Hepatocyte (in vitro differentiated cells): ENCODE measurements around the gene OR6B3. TPM values are rescaled to one million over a fixed set of nuclear protein-coding genes. Genes with fewer than 3 reads are reported as not detected.

Experiments used
- DNase-seq: peaks from one replicate; pipeline ENCODE4 v3.0.0-alpha.2; 2016; ENCODE audit warnings: low spot score
- H2AFZ ChIP-seq: fragments of 200-600 bp; sonication (generic); 2 replicates; pipeline ENCODE4 v1.6.0; 2016; ENCODE audit warnings: antibody characterized with exemption, mild to moderate bottlenecking
- H3K27ac ChIP-seq: fragments of 200-600 bp; sonication (generic); 2 replicates; pipeline ENCODE4 v1.5.1; 2016; ENCODE audit warnings: mild to moderate bottlenecking
- H3K27me3 ChIP-seq: fragments of 200-600 bp; sonication (generic); 2 replicates; pipeline ENCODE4 v1.6.1; 2016
- H3K36me3 ChIP-seq: fragments of 200-600 bp; sonication (generic); replicated peaks from 2 replicates; pipeline ENCODE4 v1.5.1; 2016; ENCODE audit warnings: low read depth; ENCODE audit not compliant: insufficient read depth
- H3K4me1 ChIP-seq: fragments of 200-600 bp; sonication (generic); 2 replicates; pipeline ENCODE4 v1.5.1; 2016; ENCODE audit warnings: mild to moderate bottlenecking, moderate library complexity; ENCODE audit not compliant: insufficient read depth
- H3K4me2 ChIP-seq: fragments of 200-600 bp; sonication (generic); 2 replicates; pipeline ENCODE4 v1.6.0; 2016
- H3K4me3 ChIP-seq: fragments of 200-600 bp; sonication (generic); 2 replicates; pipeline ENCODE4 v1.5.1; 2016; ENCODE audit warnings: mild to moderate bottlenecking
- H3K79me2 ChIP-seq: fragments of 200-600 bp; sonication (generic); 2 replicates; pipeline ENCODE4 v1.6.0; 2017; ENCODE audit warnings: mild to moderate bottlenecking
- H3K9me2 ChIP-seq: fragments of 200-600 bp; sonication (generic); replicated peaks from 2 replicates; pipeline ENCODE4 v1.6.0; 2017; ENCODE audit warnings: mild to moderate bottlenecking; ENCODE audit not compliant: insufficient read depth
- H3K9me3 ChIP-seq: fragments of 200-600 bp; sonication (generic); 2 replicates; pipeline ENCODE4 v1.5.1; 2016; ENCODE audit warnings: low read depth, mild to moderate bottlenecking
- H4K20me1 ChIP-seq: fragments of 200-600 bp; sonication (generic); 2 replicates; pipeline ENCODE4 v1.6.0; 2016; ENCODE audit warnings: mild to moderate bottlenecking; ENCODE audit not compliant: insufficient read depth, poor library complexity, severe bottlenecking
- CTCF ChIP-seq: fragments of 200-600 bp; sonication (generic); IDR thresholded peaks from 2 replicates; pipeline ENCODE4 v1.5.1; 2016; ENCODE audit warnings: antibody characterized with exemption, mild to moderate bottlenecking; ENCODE audit not compliant: poor library complexity
- EZH2 ChIP-seq: fragments of 200-600 bp; sonication (generic); IDR thresholded peaks from 2 replicates; pipeline ENCODE4 v1.6.1; 2016; ENCODE audit warnings: antibody characterized with exemption, mild to moderate bottlenecking, borderline replicate concordance
- EZH2phosphoT487 ChIP-seq: fragments of 200-600 bp; sonication (generic); IDR thresholded peaks from one replicate; pipeline ENCODE4 v1.6.1; 2018; ENCODE audit warnings: antibody characterized with exemption, mild to moderate bottlenecking, low read depth, moderate library complexity; ENCODE audit not compliant: unreplicated experiment, severe bottlenecking
- WGBS: methylation state at CpG from one replicate; pipeline ENCODE4 v1.1.6; 2016; ENCODE audit warnings: low lambda C conversion rate; ENCODE audit errors: missing lambda C conversion rate; 5-methylcytosine and 5-hydroxymethylcytosine counted together
- polyA plus RNA-seq: library from polyadenylated mRNA; unstranded; fragments of >200 nt; fragmentation: Nextera tagmentation; extraction: Ambion mirVana; gene quantifications from 2 replicates; pipeline ENCODE4 v1.2.1, GENCODE V29; 2016
- total RNA-seq: library from RNA; depleted of rRNA; stranded (reverse); fragments of >200 nt; gene quantifications from 2 replicates; pipeline ENCODE4 v1.2.3, GENCODE V29; 2014

The OR6B3 gene
- total and polyA plus RNA-seq, 2 experiments from 2014 or later, result not detected

GRCh38 chr2:240089306-240089705 is 36.0 kb upstream of the OR6B3 start:
- Histone ChIP-seq H2AFZ (no peak overlapping the region), H3K27me3 (peaks cover 16% of the 10 kb centered on the region)
- TF ChIP-seq CTCF (no peak), EZH2 (no peak), EZH2phosphoT487 (no peak)

GRCh38 chr2:240086563-240086962 is 33.2 kb upstream of the OR6B3 start:
- Histone ChIP-seq H2AFZ (no peak overlapping the region), H3K4me1 (no peaks in the 10 kb centered on the region), H3K9me2 (no peaks in the 10 kb centered on the region), H3K79me2 (no peaks in the 10 kb centered on the region), H4K20me1 (no peaks in the 10 kb centered on the region), H3K27me3 (peaks cover 3% of the 10 kb centered on the region), H3K27ac (no peak overlapping the region), H3K9me3 (no peaks in the 10 kb centered on the region), H3K4me3 (no peak overlapping the region), H3K36me3 (no peaks in the 10 kb centered on the region), H3K4me2 (no peak overlapping the region)
- TF ChIP-seq EZH2 (no peak), EZH2phosphoT487 (no peak), CTCF (no peak)
- DNase-seq, result no peak

More at GRCh38 chr2:240089306-240089705, 36.0 kb upstream of the OR6B3 start:
- Histone ChIP-seq H3K4me3 (no peak overlapping the region), H3K9me3 (no peaks in the 10 kb centered on the region), H3K27ac (no peak overlapping the region), H3K4me1 (no peaks in the 10 kb centered on the region), H4K20me1 (no peaks in the 10 kb centered on the region), H3K36me3 (no peaks in the 10 kb centered on the region), H3K9me2 (no peaks in the 10 kb centered on the region), H3K79me2 (no peaks in the 10 kb centered on the region), H3K4me2 (no peak overlapping the region)
- no peak for DNase-seq
- WGBS, result 39% methylated on average over 5 of the region's 5 CpGs

GRCh38 chr2:240078631-240079030 is 25.3 kb upstream of the OR6B3 start:
- H3K36me3 ChIP-seq, result no peaks in the 10 kb centered on the region
- WGBS, result 50% methylated on average over 2 of the region's 2 CpGs
- H3K4me3 ChIP-seq, result no peak overlapping the region
- H3K9me2 ChIP-seq, result no peaks in the 10 kb centered on the region
- H3K27ac ChIP-seq, result no peak overlapping the region
- peaks cover 11% of the 10 kb centered on the region for H3K9me3 ChIP-seq
- no peaks in the 10 kb centered on the region for H3K79me2 ChIP-seq
- H3K27me3 ChIP-seq, result no peaks in the 10 kb centered on the region
- no peaks in the 10 kb centered on the region for H3K4me1 ChIP-seq
- no peak for DNase-seq
- H2AFZ ChIP-seq, result no peak overlapping the region
- no peaks in the 10 kb centered on the region for H4K20me1 ChIP-seq
- TF ChIP-seq EZH2phosphoT487 (no peak), CTCF (no peak), EZH2 (no peak)
- no peak overlapping the region for H3K4me2 ChIP-seq

GRCh38 chr2:240077442-240077841 is 24.1 kb upstream of the OR6B3 start:
- no peak overlapping the region for H3K27ac ChIP-seq
- no peaks in the 10 kb centered on the region for H3K4me1 ChIP-seq
- no peak for TF ChIP-seq EZH2phosphoT487
- no peak for TF ChIP-seq EZH2
- TF ChIP-seq CTCF, result no peak
- H3K36me3 ChIP-seq, result no peaks in the 10 kb centered on the region
- H2AFZ ChIP-seq, result no peak overlapping the region
- H3K9me3 ChIP-seq, result peaks cover 11% of the 10 kb centered on the region
- H3K4me2 ChIP-seq, result no peak overlapping the region
- H3K27me3 ChIP-seq, result no peaks in the 10 kb centered on the region
- H3K9me2 ChIP-seq, result no peaks in the 10 kb centered on the region
- no peak overlapping the region for H3K4me3 ChIP-seq
- DNase-seq, result no peak
- no peaks in the 10 kb centered on the region for H4K20me1 ChIP-seq
- H3K79me2 ChIP-seq, result no peaks in the 10 kb centered on the region
